KOPT-K1 (cell line): Measurements from ENCODE around the gene UNC13A.

Experiments used
- H3K27ac ChIP-seq: fragments of 200-600 bp; sonication (generic); 2 replicates; pipeline ENCODE4 v1.5.1; 2016; ENCODE audit warnings: antibody characterized with exemption, mild to moderate bottlenecking, low read depth, low read length; ENCODE audit not compliant: poor library complexity, severe bottlenecking
- H3K36me3 ChIP-seq: fragments of 200-600 bp; sonication (generic); 2 replicates; pipeline ENCODE4 v1.5.1; 2017; ENCODE audit warnings: antibody characterized with exemption, mild to moderate bottlenecking, low read length, moderate library complexity; ENCODE audit not compliant: insufficient read depth
- H3K9me3 ChIP-seq: fragments of 200-600 bp; sonication (generic); 2 replicates; pipeline ENCODE4 v1.5.1; 2017; ENCODE audit warnings: antibody characterized with exemption, low read length, mild to moderate bottlenecking; ENCODE audit not compliant: insufficient read depth, poor library complexity, severe bottlenecking

The UNC13A gene

DNA sequence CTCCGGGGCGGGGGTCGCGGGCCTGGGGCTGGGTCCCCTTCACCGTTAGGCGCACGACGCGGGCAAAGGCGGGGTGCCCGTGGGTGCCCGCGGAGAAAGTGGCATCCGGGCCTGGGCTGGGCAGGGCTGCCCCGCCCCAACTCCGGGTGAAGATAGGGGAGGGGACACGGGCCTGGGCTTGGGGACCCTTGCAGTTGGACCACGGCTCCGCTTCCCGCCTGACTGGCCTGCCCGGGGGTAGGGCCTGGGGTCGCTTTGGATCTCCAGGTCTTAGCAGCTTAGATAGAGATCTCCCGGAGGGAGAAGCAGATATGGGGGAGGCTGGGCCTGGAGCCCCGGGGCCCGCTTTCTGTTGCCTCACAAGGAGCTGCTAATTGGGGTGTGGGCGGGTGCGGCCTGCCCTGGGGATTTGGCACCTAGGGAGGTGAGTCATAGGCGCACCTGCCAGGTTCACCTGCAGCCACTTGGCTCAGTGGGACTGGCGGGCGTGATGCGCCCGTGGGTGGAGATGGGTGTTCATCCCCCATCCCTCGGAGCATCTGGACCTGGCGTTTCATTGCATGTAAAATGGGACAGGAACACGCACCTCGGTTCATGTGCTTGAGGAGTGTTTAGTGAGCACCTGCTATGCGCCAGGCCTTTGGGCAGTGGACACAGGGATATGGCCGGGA is 31.7 kb upstream of the UNC13A start:
- Histone ChIP-seq H3K27ac (peak overlapping the region; percentile 56), H3K9me3 (no peaks in the 10 kb centered on the region), H3K36me3 (peaks cover 33% of the 10 kb centered on the region)

DNA sequence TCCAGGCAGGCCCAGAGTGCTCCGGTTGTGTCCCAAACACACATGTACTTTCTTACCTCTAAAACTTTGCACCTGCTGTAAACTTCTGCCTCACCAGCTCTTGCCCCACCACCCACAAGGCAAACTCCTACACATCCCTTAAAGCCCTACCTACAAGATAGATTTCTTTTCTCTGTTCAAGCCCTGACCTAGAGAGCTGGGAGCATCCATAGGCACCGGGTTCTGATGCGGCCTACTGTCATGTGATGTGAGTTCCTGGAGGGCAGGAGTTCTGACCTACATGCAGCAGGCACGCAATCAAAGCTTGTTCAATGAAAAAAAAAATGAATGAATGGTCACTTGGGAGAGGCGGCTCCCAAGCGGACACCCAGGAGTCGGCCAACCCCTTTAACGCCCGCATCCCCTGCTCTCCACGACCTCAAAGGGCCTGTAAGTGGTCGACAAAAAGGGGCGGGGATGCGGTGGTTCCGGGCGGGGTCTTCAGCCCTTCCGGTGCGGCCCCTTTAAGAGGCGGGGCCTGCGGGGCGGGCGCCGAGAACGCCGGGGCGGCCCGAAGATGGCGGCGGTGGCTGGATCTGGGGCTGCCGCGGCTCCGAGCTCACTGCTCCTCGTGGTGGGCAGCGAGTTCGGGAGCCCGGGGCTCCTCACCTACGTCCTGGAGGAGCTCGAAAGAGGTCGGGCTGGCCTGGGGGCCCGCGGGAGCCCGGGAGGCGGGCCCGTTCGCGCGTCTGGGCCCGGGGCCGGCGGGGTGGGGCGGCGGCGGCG is 31.0 kb upstream of the UNC13A start, which contains the start of gene MAP1S:
TSS of gene MAP1S (plus strand) at position 534 of the 765 bp plus-strand sequence. CDS start at position 557, 23 bp downstream.
- H3K27ac ChIP-seq, result peak within 1 kb of the TSS; percentile 56

DNA sequence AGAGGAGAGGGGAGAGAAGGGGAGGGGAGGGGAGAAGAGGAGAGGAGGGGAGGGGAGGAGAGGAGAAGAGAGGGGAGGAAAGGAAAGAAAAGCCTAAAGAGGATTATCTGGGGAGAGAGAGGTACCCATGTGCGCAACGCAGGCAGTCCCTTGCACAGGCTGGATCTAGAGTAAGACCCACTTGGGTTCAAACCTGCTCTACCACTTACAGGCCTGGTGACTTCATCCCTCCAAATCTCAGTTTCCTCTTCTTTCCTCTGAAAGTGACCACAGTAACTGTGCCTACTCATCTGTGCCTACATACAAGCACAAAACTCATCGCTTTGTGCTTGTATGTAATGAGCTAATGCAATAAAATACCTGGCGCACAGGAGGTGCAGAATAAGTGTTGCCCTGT is 30.4 kb upstream of the UNC13A start:
- Histone ChIP-seq H3K27ac (peak overlapping the region; percentile 56), H3K9me3 (no peaks in the 10 kb centered on the region), H3K36me3 (peaks cover 20% of the 10 kb centered on the region)

More for the DNA sequence above, 31.0 kb upstream of the UNC13A start, which contains the start of gene MAP1S:
- Histone ChIP-seq H3K9me3 (no peaks in the 10 kb centered on the region), H3K36me3 (peaks cover 25% of the 10 kb centered on the region)

DNA sequence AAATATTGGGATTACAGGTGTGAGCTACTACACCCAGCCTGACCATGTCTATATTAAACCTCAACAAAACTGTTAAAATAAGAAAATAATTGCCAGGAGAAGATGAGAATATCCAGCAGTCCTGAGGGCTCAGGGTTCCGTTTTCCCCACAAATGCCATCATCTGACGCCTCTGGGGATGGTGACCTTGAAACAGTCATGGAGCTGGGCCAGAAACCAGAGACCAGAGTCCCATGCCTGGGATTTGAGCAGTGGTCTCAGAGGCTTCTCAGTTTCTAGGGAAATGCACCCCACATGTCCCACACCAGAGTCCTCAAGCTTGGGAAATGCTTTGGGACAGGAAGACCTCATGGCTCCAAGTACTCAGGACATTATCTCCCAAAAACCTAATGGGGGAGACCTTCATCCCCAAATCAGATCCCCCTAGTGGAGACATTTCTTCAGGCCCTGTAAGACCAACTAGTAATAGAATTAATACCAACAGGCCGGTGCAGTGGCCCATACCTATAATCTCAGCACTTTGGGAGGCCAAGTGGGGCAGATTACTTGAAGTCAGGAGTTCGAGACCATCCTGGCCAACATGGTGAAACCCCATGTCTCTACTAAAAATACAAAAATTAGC is 28.3 kb upstream of the UNC13A start:
- Histone ChIP-seq H3K27ac (no peak overlapping the region), H3K9me3 (no peaks in the 10 kb centered on the region), H3K36me3 (peaks cover 2% of the 10 kb centered on the region; the same call in 1 of the 2 replicates)

DNA sequence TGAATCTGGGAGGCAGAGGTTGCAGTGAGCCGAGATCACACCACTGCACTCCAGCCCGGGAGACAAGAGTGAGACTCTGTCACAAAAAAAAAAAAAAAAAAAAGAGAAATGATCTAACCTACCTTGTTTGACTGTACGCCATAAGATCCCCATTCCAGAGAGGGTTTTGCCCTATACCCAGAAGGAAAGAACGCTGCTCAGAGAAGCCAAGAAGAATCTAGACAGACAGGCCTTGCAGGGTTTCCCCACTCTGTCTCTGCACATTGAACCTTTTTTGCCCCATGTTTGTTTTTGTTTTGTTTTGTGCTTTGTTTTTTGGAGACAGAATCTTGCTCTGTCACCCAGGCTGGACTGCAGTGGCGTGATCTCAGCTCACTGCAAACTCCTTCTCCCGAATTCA is 23.7 kb upstream of the UNC13A start:
- no peaks in the 10 kb centered on the region for H3K36me3 ChIP-seq
- no peaks in the 10 kb centered on the region for H3K9me3 ChIP-seq

DNA sequence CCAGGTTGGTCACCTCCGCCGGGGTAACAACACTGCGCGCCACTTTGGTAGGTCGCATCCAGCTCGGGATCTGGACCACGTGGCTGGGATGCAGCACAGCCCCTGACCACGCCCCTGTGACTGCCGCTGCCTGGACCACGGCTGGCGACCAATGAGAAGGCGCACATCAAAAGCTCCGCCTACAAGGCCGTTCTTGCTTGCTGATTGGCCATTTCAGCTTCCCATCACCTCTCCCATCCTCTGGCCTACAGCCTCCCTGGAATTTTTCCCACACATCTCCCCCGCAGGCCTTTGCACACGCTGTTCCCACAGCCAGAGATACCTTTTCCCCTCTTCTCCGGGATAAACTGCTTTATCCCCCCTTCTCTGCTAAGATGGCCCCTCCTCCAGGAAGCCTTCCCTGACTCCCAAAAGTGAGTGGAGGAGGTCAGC is 18.6 kb upstream of the UNC13A start:
- no peaks in the 10 kb centered on the region for H3K9me3 ChIP-seq
- no peak overlapping the region for H3K27ac ChIP-seq
- no peaks in the 10 kb centered on the region for H3K36me3 ChIP-seq

More for the DNA sequence above, 23.7 kb upstream of the UNC13A start:
- no peak overlapping the region for H3K27ac ChIP-seq

DNA sequence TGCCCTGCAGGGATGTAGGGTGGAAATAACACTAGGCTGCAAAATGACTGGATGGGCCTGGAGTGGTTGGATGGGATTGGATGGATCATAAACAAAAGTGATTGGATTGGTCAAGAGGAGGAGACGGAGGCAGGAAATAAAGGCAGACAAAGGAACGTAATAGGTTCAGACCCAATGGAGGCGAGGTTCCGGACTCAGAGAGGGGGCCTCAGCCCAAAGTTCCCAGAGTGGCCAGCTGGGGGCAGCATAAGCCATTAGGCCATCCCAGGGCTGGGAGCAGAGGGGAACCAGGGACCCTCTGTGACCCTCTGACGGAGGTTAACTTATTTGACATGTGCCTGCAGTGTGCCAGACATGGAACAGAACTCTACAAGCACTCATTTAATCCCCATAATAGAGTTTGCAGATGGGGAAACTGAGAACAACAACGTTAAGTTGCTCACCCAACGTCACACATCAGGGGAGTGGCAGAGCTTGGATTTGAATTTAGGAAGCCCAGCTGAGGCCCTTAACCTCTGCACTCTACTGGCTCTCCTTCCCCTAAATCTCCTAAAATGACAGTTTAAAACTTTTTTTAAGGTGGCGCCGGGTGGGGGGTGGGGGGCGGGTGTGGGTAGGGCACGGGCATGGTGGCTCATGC is 15.8 kb upstream of the UNC13A start:
- no peaks in the 10 kb centered on the region for H3K9me3 ChIP-seq
- H3K36me3 ChIP-seq, result no peaks in the 10 kb centered on the region
- H3K27ac ChIP-seq, result no peak overlapping the region

DNA sequence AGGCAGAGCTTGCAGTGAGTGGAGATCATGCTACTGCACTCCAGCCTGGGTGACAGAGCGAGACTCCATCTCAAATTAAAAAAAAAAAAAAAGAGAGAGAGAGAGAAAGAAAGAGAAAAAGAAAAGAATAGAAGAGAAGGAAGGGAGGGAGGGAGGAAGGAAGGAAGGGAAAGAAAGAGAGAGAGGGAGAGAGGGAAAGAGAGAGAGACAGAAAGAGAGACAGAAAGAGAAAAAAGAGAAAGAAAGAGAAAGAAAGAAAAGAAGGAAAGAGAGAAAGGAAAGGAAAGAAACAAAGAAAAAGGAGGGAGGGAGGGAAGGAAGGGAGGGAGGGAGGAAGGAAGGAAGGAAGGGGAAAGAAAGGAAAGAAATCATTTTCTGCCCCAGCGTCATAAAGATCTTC is 7.0 kb upstream of the UNC13A start:
- Histone ChIP-seq H3K36me3 (no peaks in the 10 kb centered on the region), H3K9me3 (no peaks in the 10 kb centered on the region)

DNA sequence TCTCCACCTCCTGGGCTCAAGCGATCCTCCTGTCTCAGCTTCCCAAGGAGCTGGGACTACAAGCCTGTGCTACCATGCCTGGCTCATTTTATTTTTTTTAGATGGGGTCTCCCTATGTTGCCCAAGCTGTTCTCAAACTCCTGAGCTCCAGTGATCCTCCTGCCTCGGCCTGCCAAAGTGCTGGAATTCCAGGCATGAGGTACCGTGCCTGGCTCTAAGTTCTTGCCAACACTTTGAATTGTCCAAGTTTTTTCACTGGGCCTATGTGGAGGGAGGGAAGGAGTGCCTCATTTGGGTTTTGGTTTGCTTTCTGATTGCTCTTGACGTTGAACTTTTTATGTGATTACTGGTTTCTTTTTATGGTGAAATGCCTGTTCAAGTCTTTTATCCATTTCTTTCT is 4.4 kb upstream of the UNC13A start:
- no peaks in the 10 kb centered on the region for H3K9me3 ChIP-seq
- H3K36me3 ChIP-seq, result no peaks in the 10 kb centered on the region
- no peak overlapping the region for H3K27ac ChIP-seq

More for the DNA sequence above, 7.0 kb upstream of the UNC13A start:
- H3K27ac ChIP-seq, result no peak overlapping the region

DNA sequence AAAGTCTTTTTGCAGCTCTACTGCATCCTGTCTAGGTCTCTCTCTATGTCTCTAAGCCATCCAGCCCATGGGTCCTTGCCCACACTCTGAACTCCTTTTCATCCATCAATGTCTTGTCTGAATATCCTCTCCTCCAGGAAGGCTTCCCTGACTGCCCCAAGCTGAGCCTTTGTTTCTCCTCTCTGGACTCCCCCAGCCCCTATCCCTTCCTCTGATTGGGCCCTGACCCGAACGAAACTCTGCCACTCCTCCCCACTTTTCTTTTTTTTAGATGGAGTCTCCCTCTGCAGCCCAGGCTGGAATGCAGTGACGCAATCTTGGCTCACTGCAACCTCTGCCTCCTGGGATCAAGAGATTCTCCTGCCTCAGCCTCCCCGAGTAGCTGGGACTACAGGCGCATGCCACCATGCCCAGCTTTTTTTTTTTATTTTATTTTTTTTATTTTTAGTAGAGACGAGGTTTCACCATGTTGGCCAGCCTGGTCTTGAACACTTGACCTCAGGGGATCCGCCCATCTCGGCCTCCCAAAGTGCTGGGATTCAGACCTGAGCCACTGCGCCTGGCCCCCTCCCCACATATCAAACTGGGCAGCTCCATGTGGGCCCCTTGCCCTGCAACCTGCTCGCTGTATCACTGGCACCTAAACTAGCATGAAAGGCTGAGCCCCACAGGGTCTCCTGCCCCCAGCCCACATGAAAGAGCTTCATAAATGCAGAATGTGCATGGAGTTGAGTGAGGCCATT is 870 bp upstream of the UNC13A start:
- Histone ChIP-seq H3K9me3 (no peaks in the 10 kb centered on the region), H3K27ac (no peak overlapping the region), H3K36me3 (no peaks in the 10 kb centered on the region)

DNA sequence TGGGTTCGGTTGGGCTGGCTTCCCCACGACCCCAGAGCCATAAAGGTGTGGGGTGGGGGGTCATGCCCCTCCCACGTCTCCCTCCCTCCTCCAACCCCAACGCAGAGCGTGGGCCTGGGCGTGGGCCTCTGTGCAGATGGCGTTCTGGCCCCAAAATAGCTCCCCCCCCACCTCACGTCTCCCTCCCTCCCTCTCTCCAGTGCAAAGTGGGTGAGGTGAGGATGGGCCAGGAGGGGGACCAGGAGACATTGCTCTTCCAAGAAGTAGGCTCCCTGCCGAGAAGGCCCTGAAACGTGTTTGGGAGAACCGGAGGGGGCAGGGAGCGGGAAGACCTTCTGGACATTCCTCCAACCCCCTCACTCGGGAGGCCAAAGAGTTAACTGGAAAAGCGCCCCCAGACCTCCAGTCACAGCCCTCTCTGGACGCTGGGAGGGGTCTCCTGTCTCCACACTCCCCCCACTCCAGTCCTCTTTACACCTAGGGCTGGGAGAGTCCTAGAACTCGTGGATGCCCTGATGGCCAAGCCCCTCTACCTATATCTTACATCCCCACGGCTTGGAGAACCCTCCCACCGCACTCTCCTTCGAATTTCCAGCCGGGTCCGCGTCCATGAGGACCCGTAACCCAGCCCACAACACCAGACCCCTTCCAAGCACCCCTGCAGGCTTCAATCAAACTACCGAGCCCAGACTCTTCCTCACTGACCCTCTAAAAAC is 855 bp downstream of the UNC13A start:
- Histone ChIP-seq H3K9me3 (no peaks in the 10 kb centered on the region), H3K36me3 (no peaks in the 10 kb centered on the region), H3K27ac (no peak overlapping the region)

DNA sequence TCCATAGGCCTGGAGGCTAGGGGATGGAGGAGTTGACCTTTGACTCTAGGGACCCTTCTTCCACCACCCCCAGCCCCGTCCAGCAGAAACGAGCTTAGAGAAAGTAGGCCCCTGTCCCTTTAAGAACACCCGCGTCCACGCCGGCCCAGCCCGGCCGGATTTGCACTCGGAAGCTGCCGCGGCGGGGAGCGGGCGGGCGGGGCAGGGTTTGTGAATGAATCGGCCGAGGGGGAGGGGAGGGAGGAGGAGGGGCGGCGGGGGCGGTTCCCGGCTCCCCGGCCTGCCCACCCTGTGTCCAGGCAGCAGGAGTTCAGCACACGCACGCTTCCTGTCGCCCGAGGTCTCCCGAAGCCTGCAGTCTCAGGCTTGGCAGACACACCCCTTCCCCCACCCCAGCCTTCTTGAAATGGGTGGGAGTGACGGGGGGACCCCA is 1.5 kb downstream of the UNC13A start:
- H3K9me3 ChIP-seq, result no peaks in the 10 kb centered on the region
- no peaks in the 10 kb centered on the region for H3K36me3 ChIP-seq
- H3K27ac ChIP-seq, result no peak overlapping the region

DNA sequence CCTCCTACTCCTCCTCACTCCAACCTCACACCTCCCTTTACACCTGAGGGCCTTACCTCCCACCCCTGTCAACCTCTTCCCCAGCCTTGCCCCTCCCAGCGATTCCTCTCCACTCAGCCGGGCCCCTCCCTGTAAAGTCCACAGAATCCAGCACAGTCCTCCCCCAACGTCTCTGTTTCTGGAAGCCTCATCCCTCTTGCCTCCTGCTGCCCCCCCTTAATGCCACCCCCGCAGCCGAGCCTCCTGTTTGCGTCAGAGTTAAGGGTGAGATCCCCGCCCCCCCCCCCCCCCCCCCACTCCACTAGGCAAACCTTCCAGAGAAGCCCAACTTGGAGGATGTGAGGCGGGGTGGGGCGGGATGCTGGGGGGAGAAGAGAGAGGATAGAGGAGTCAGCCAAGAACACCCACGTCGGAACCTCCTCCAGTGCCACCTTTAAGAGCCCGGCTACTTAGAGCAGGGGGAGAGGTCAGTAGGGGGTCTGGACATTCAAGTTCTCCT is 2.1 kb downstream of the UNC13A start:
- Histone ChIP-seq H3K27ac (no peak overlapping the region), H3K9me3 (no peaks in the 10 kb centered on the region), H3K36me3 (no peaks in the 10 kb centered on the region)
